Activated CD8-positive, alpha-beta memory T cell treated with anti-CD3 and anti-CD28 coated beads for 4 hours (primary cell): ENCODE measurements around the gene NAGLU.
A peak's percentile ranks its signal among the peaks of the same experiment; 100 is the strongest.

Source experiments
- DNase-seq, 2 donors: peaks; one replicate each; pipeline ENCODE4 v3.0.0-alpha.2; 2020; ENCODE audit warnings: low read depth in 2 of 2

The NAGLU gene

GRCh38 chr17:42536048-42536371 lies at the start of gene NAGLU:
NAGLU (plus strand) TSS chr17:42536241; CDS start chr17:42536273, 32 bp downstream.
- peak; percentile 65 to 74 for DNase-seq

GRCh38 chr17:42488032-42488431 lies 48.0 kb upstream of the NAGLU start:
- no peak for DNase-seq

GRCh38 chr17:42493319-42493718 lies 42.7 kb upstream of the NAGLU start:
- no peak for DNase-seq

GRCh38 chr17:42494673-42495072 lies 41.4 kb upstream of the NAGLU start:
- DNase-seq = no peak

GRCh38 chr17:42498828-42499227 lies 37.2 kb upstream of the NAGLU start:
- no peak for DNase-seq

GRCh38 chr17:42502091-42502490 lies 34.0 kb upstream of the NAGLU start:
- DNase-seq = no peak

- DNase-seq = no peak
These were observed 33.1 kb upstream of the NAGLU start for GRCh38 chr17:42502926-42503325.

- no peak for DNase-seq
These were observed 28.4 kb upstream of the NAGLU start for GRCh38 chr17:42507671-42508070.

- DNase-seq = no peak
These were observed 27.4 kb upstream of the NAGLU start for GRCh38 chr17:42508426-42509165.

GRCh38 chr17:42509409-42509808 lies 26.6 kb upstream of the NAGLU start:
- no peak for DNase-seq

GRCh38 chr17:42509841-42510240 lies 26.2 kb upstream of the NAGLU start:
- no peak for DNase-seq

GRCh38 chr17:42512246-42512645 lies 23.8 kb upstream of the NAGLU start:
- no peak for DNase-seq

- DNase-seq = no peak
These were observed 23.2 kb upstream of the NAGLU start for GRCh38 chr17:42512733-42513251.

GRCh38 chr17:42513686-42514085 lies 22.4 kb upstream of the NAGLU start:
- no peak for DNase-seq

- no peak for DNase-seq
These were observed 21.8 kb upstream of the NAGLU start for GRCh38 chr17:42514279-42514678.

GRCh38 chr17:42514867-42515266 lies 21.2 kb upstream of the NAGLU start:
- no peak for DNase-seq

- DNase-seq = peak; percentile 55 to 66
These were observed 18.5 kb upstream of the NAGLU start for GRCh38 chr17:42517516-42517915.

- no peak for DNase-seq
These were observed 17.8 kb upstream of the NAGLU start for GRCh38 chr17:42518046-42518754.

GRCh38 chr17:42518755-42519545 lies 17.1 kb upstream of the NAGLU start:
- DNase-seq = no peak

- no peak for DNase-seq
These were observed 16.2 kb upstream of the NAGLU start for GRCh38 chr17:42519546-42520491.

- DNase-seq = no peak
These were observed 15.5 kb upstream of the NAGLU start for GRCh38 chr17:42520540-42520951.
